HepG2 (cell line): ENCODE data around the gene FAM222B. TPM values are rescaled to one million over a fixed set of nuclear protein-coding genes. Genes with fewer than 3 reads are reported as not detected.

Experiments
- ARHGAP35 ChIP-seq: sonication (generic); formaldehyde crosslinking; IDR thresholded peaks from 2 replicates; pipeline ENCODE4 v1.9.0; 2022; ENCODE audit warnings: mild to moderate bottlenecking, inconsistent platforms, moderate library complexity, missing genetic modification reagents, borderline replicate concordance
- BRF2 ChIP-seq: sonication (generic); formaldehyde crosslinking; IDR thresholded peaks from 2 replicates; pipeline ENCODE4 v1.8.1; 2022; ENCODE audit warnings: mild to moderate bottlenecking, missing genetic modification reagents
- MED1 ChIP-seq: sonication (generic); formaldehyde crosslinking; IDR thresholded peaks from 2 replicates; pipeline ENCODE4 v1.4.0; 2020; ENCODE audit warnings: missing genetic modification reagents
- PTBP1 ChIP-seq: fragments of 200-400 bp; formaldehyde crosslinking; IDR thresholded peaks from 2 replicates; pipeline ENCODE4 v1.6.1; 2018; ENCODE audit warnings: low read length, low read depth; ENCODE audit not compliant: poor library complexity, severe bottlenecking
- SALL1 ChIP-seq: sonication (generic); formaldehyde crosslinking; IDR thresholded peaks from 2 replicates; pipeline ENCODE4 v1.8.0; 2022; ENCODE audit warnings: mild to moderate bottlenecking, missing genetic modification reagents
- SOX5 ChIP-seq: IDR thresholded peaks from 2 replicates; pipeline ENCODE4 v1.6.1; 2016; ENCODE audit warnings: borderline replicate concordance
- SRF ChIP-seq: IDR thresholded peaks from 2 replicates; pipeline ENCODE4 v1.6.1; 2011; ENCODE audit warnings: mild to moderate bottlenecking, low read depth, low read length, moderate library complexity
- STAT5B ChIP-seq: sonication (generic); formaldehyde crosslinking; IDR thresholded peaks from 2 replicates; pipeline ENCODE4 v1.4.0; 2020; ENCODE audit warnings: missing genetic modification reagents
- TRIM24 ChIP-seq: sonication (generic); formaldehyde crosslinking; IDR thresholded peaks from 2 replicates; pipeline ENCODE4 v1.8.0; 2022; ENCODE audit warnings: mild to moderate bottlenecking, missing genetic modification reagents
- USF2 ChIP-seq, 2 experiments: sonication (generic) in 1 of 2; formaldehyde crosslinking in 1 of 2; IDR thresholded peaks; 2 replicates each; pipeline versions ENCODE4 v1.5.1 to v1.6.1; 2011 to 2020; ENCODE audit warnings: borderline replicate concordance in 1 of 2, low read depth in 1 of 2, low read length in 1 of 2, mild to moderate bottlenecking in 1 of 2, missing genetic modification reagents in 1 of 2, moderate library complexity in 1 of 2
- ZNF292 ChIP-seq: sonication (generic); formaldehyde crosslinking; IDR thresholded peaks from 2 replicates; pipeline ENCODE4 v1.8.1; 2022; ENCODE audit warnings: mild to moderate bottlenecking, low read depth, missing genetic modification reagents, borderline replicate concordance
- ZNF331 ChIP-seq: sonication (generic); formaldehyde crosslinking; IDR thresholded peaks from 2 replicates; pipeline ENCODE4 v1.4.0; 2020; ENCODE audit warnings: missing genetic modification reagents
- ZNF33A ChIP-seq: sonication (generic); formaldehyde crosslinking; IDR thresholded peaks from 2 replicates; pipeline ENCODE4 v1.5.1; 2020; ENCODE audit warnings: missing genetic modification reagents, mild to moderate bottlenecking, moderate library complexity, borderline replicate concordance
- ZNF503 ChIP-seq: sonication (generic); formaldehyde crosslinking; IDR thresholded peaks from 2 replicates; pipeline ENCODE4 v1.4.0; 2020; ENCODE audit warnings: missing genetic modification reagents
- ZNF558 ChIP-seq: sonication (generic); formaldehyde crosslinking; IDR thresholded peaks from 2 replicates; pipeline ENCODE4 v1.9.0; 2022; ENCODE audit warnings: mild to moderate bottlenecking, missing genetic modification reagents, borderline replicate concordance
- ZNF597 ChIP-seq: sonication (generic); formaldehyde crosslinking; IDR thresholded peaks from 2 replicates; pipeline ENCODE4 v1.5.0; 2020; ENCODE audit warnings: missing genetic modification reagents
- ZNF782 ChIP-seq: sonication (generic); formaldehyde crosslinking; IDR thresholded peaks from 2 replicates; pipeline ENCODE4 v1.4.0; 2020; ENCODE audit warnings: missing genetic modification reagents, mild to moderate bottlenecking, borderline replicate concordance
- polyA plus RNA-seq, 8 experiments: library from polyadenylated mRNA; depleted of rRNA in 3 of 8; stranded (reverse) in 7 of 8; unstranded in 1 of 8; fragments of >200 nt; fragmentation: Illumina TruSeq in 4 of 8; extraction: Trizol in 4 of 8; gene quantifications; 2 replicates each; pipeline versions ENCODE4 v1.2.1 to v1.2.3, GENCODE V29; 2011 to 2016; ENCODE audit warnings: low read depth in 4 of 8, missing spikeins in 1 of 8, mixed read lengths in 1 of 8; ENCODE audit not compliant: insufficient read depth in 1 of 8
- total RNA-seq, 5 experiments: library from RNA; depleted of rRNA; stranded (reverse); fragments of >200 nt; fragmentation: Illumina TruSeq; extraction: Trizol; gene quantifications; 2 replicates each; pipeline ENCODE4 v1.2.3, GENCODE V29; 2016; ENCODE audit warnings: low read depth in 1 of 5
- TF ChIP-seq, protein P1 (sequence below): sonication (generic); formaldehyde crosslinking; IDR thresholded peaks from 2 replicates; pipeline ENCODE4 v1.4.0; 2020; ENCODE audit warnings: missing genetic modification reagents, mild to moderate bottlenecking, borderline replicate concordance

Gene FAM222B
- total and polyA plus RNA-seq, 2 of the 13 experiments (the other 11 are each of a cell fraction or from before 2014, with no cell fraction given) = 3.5 to 7.3 TPM

GRCh38 chr17:28788100-28788499 is 54.5 kb downstream of the FAM222B start (continued):
- no peak for TF ChIP-seq PTBP1
- no peak for TF ChIP-seq ZNF558
- no peak for TF ChIP-seq ZNF33A (CRISPR knock-in tag)
- TF ChIP-seq ZNF597 (CRISPR knock-in tag) = no peak
- no peak for TF ChIP-seq ZNF292
- TF ChIP-seq SALL1 (CRISPR knock-in tag) = peak; percentile 76
- peak; percentile 68; the same call in 1 of the 2 replicates for TF ChIP-seq MED1 (CRISPR knock-in tag)
- no peak for TF ChIP-seq TRIM24 (CRISPR knock-in tag)
- TF ChIP-seq ZNF782 (CRISPR knock-in tag) = no peak
- peak; percentile 40; the same call in 1 of the 2 replicates for TF ChIP-seq ZNF331 (CRISPR knock-in tag)
- TF ChIP-seq BRF2 (CRISPR knock-in tag) = no peak
- TF ChIP-seq USF2 (IDR thresholded peaks at IDR 0.05; ENCODE audit: low read depth, low read length) = no peak
- no peak for TF ChIP-seq USF2 (CRISPR knock-in tag; IDR thresholded peaks at IDR 0.05; ENCODE audit: borderline replicate concordance)
- no peak for TF ChIP-seq STAT5B (CRISPR knock-in tag)
- no peak for TF ChIP-seq SRF
- TF ChIP-seq ZNF503 = 0 out of 2 replicates have a peak, but pooled peaks have one; percentile 19
- TF ChIP-seq, protein P1, sequence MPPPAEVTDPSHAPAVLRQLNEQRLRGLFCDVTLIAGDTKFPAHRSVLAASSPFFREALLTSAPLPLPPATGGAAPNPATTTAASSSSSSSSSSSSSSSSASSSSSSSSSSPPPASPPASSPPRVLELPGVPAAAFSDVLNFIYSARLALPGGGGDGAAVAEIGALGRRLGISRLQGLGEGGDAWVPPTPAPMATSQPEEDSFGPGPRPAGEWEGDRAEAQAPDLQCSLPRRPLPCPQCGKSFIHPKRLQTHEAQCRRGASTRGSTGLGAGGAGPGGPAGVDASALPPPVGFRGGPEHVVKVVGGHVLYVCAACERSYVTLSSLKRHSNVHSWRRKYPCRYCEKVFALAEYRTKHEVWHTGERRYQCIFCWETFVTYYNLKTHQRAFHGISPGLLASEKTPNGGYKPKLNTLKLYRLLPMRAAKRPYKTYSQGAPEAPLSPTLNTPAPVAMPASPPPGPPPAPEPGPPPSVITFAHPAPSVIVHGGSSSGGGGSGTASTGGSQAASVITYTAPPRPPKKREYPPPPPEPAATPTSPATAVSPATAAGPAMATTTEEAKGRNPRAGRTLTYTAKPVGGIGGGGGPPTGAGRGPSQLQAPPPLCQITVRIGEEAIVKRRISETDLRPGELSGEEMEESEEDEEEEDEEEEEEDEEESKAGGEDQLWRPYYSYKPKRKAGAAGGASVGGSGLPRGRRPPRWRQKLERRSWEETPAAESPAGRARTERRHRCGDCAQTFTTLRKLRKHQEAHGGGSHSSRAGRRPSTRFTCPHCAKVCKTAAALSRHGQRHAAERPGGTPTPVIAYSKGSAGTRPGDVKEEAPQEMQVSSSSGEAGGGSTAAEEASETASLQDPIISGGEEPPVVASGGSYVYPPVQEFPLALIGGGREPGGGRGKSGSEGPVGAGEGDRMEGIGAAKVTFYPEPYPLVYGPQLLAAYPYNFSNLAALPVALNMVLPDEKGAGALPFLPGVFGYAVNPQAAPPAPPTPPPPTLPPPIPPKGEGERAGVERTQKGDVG (CRISPR knock-in tag) = no peak
- TF ChIP-seq SOX5 = peak; percentile 49; the same call in 1 of the 2 replicates
- TF ChIP-seq ARHGAP35 (CRISPR knock-in tag) = no peak
